GM12891 (cell line): Measurements from ENCODE around the gene MSH3.
"Not testable (repeated sequence)": the region's sequence is repeated elsewhere in the genome, so short reads cannot be mapped to it uniquely, and the experiment has no call there.

Experiments
- DNase-seq: peaks from one replicate; pipeline ENCODE4 v3.0.0; 2011; ENCODE audit warnings: low spot score; ENCODE audit not compliant: insufficient read length
- FAIRE-seq: peaks from 2 replicates; lab custom pipeline; 2011; peaks lifted over from hg19 to GRCh38; lab: Jason Lieb, UNC
- PAX5 ChIP-seq: IDR thresholded peaks from 2 replicates; pipeline ENCODE4 v1.6.1; 2011; ENCODE audit warnings: low read length, moderate library complexity, mild to moderate bottlenecking; ENCODE audit not compliant: insufficient read depth, severe bottlenecking
- POLR2A ChIP-seq: IDR thresholded peaks from 2 replicates; pipeline ENCODE4 v1.6.1; 2011; ENCODE audit warnings: low read depth, low read length, control low read depth
- POLR2AphosphoS5 ChIP-seq: IDR thresholded peaks from 2 replicates; pipeline ENCODE4 v1.6.1; 2011; ENCODE audit warnings: low read depth, low read length, control low read depth
- POU2F2 ChIP-seq: IDR thresholded peaks from 2 replicates; pipeline ENCODE4 v1.6.1; 2011; ENCODE audit warnings: low read depth, mild to moderate bottlenecking, control low read depth, low read length, moderate library complexity
- SPI1 ChIP-seq: IDR thresholded peaks from 2 replicates; pipeline ENCODE4 v1.6.1; 2011; ENCODE audit warnings: low read depth, low read length, control low read depth
- TAF1 ChIP-seq: IDR thresholded peaks from 2 replicates; pipeline ENCODE4 v1.6.1; 2011; ENCODE audit warnings: low read depth, low read length, control low read depth

The MSH3 gene

GRCh38 chr5:80804332-80804731 lies 149.9 kb downstream of the MSH3 start:
- no peak for TF ChIP-seq TAF1
- TF ChIP-seq PAX5, result no peak
- no peak for TF ChIP-seq POLR2AphosphoS5
- no peak for TF ChIP-seq POU2F2
- no peak for TF ChIP-seq POLR2A
- no peak for TF ChIP-seq SPI1
- no peak for FAIRE-seq
- DNase-seq, result no peak

GRCh38 chr5:80805038-80805437 lies 150.6 kb downstream of the MSH3 start:
- TF ChIP-seq POLR2AphosphoS5 (no peak), PAX5 (no peak), SPI1 (no peak), TAF1 (no peak), POLR2A (no peak), POU2F2 (no peak)
- DNase-seq (no peak), FAIRE-seq (no peak)

- no peak for DNase-seq
- no peak for FAIRE-seq
- TF ChIP-seq SPI1, result no peak
- no peak for TF ChIP-seq TAF1
- no peak for TF ChIP-seq POLR2A
- TF ChIP-seq POU2F2, result no peak
These were observed 152.5 kb downstream of the MSH3 start for GRCh38 chr5:80806929-80807328.

GRCh38 chr5:80809451-80809850 lies 155.0 kb downstream of the MSH3 start:
- DNase-seq (no peak), FAIRE-seq (no peak)
- TF ChIP-seq SPI1, result no peak
- TF ChIP-seq POU2F2, result no peak
- TF ChIP-seq POLR2AphosphoS5, result no peak
- TF ChIP-seq POLR2A, result no peak
- no peak for TF ChIP-seq PAX5
- TF ChIP-seq TAF1, result no peak

GRCh38 chr5:80810425-80810824 lies 156.0 kb downstream of the MSH3 start:
- FAIRE-seq (no peak), DNase-seq (no peak)
- no peak for TF ChIP-seq TAF1
- no peak for TF ChIP-seq POLR2AphosphoS5
- TF ChIP-seq SPI1, result no peak
- TF ChIP-seq POU2F2, result no peak
- no peak for TF ChIP-seq POLR2A
- TF ChIP-seq PAX5, result no peak

DNA sequence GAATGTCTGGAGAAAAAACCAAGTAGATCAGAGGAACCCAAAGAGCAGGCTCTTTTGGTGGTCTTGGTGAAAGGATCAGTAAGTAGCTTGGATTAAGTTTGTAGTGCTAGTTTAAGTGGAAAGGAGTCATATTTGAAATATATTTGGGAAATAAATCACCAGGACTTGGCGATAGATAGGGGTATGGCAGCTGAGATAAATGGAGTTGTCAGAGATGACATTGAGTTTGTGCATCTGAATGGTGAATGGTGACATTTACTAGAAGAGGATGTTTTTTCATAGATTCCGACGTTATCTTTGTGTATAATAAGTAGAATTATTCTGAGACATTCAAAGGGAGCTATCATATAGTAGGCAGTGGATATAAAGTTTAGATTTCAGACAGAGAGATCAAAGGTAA lies 162.1 kb downstream of the MSH3 start:
- FAIRE-seq (no peak), DNase-seq (no peak)
- TF ChIP-seq POU2F2, result no peak
- TF ChIP-seq PAX5, result no peak
- no peak for TF ChIP-seq SPI1
- no peak for TF ChIP-seq POLR2AphosphoS5
- TF ChIP-seq TAF1, result no peak
- no peak for TF ChIP-seq POLR2A

DNA sequence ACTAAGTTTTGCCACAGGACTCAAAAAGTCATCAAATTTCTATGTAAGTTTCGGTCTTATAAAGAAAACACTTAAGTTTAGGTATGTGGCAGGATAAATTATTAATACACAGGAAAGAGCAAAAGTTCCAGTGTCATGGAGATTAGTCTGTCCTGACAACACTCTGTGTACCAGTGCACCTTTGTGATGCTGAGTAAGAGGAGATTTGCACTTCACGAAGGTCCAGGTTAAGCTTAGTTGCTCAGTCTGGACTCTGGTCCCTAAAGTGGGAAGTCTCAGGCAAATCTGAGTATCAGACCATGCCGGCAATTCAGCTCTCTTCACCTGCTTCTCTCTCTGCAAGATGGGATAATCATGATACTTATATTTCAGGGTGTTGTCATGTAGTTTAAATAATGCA lies 166.2 kb downstream of the MSH3 start:
- TF ChIP-seq SPI1 (no peak), POLR2AphosphoS5 (no peak), TAF1 (no peak), POU2F2 (no peak), PAX5 (no peak), POLR2A (no peak)
- no peak for FAIRE-seq

GRCh38 chr5:80822640-80823039 lies 168.2 kb downstream of the MSH3 start:
- DNase-seq, result no peak
- TF ChIP-seq POLR2A (no peak), SPI1 (no peak), POU2F2 (no peak), POLR2AphosphoS5 (no peak), TAF1 (no peak), PAX5 (no peak)
- no peak for FAIRE-seq

More for the DNA sequence above, 166.2 kb downstream of the MSH3 start:
- no peak for DNase-seq

GRCh38 chr5:80824159-80824558 lies 169.7 kb downstream of the MSH3 start:
- not testable (repeated sequence) for DNase-seq, FAIRE-seq

DNA sequence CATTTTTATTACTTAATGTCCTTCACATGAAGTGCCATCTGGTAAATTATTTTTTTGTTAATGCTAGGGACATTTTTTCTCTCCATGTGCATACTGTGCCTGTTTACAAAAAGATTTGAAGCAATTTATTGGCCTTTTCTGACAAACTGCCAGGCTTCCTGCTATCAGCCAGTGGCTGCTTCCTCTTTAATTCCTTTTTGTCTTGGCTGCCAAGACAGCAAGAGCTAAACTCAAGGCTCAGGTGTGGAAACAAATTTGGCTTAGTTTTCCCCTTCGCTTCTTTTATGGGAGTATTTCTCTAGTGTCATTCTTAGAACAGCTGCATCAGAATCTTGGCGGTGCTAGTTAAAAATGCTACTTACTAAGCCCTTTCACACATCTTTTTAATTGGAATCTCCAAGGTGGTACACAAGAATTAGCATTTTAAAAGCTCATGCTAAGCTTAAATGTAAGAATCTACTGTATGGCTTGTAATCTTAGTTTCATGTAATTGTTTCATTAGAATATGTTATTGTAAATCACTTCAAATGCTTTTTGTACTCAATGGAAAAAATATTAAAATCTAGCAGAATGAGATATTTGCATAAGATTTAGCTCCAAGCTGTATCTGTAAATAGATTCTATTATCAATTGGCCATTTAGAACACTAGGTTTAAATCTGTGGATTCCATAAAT lies 171.5 kb downstream of the MSH3 start:
- DNase-seq (no peak), FAIRE-seq (no peak)
- no peak for TF ChIP-seq POLR2AphosphoS5
